Stimulated activated CD8-positive, alpha-beta memory T cell treated with anti-CD3 and anti-CD28 coated beads, Interleukin-4, amount 100 ng/mL, for 4 hours (primary cell): ENCODE data around the gene SIRPA.

Experiments
- DNase-seq, 2 donors: peaks; one replicate each; pipeline ENCODE4 v3.0.0-alpha.2; 2020; ENCODE audit warnings: low read depth in 2 of 2, low spot score in 1 of 2

The SIRPA gene

GRCh38 chr20:1887756-1888155 is 7.5 kb upstream of the SIRPA start:
- no peak for DNase-seq

DNA sequence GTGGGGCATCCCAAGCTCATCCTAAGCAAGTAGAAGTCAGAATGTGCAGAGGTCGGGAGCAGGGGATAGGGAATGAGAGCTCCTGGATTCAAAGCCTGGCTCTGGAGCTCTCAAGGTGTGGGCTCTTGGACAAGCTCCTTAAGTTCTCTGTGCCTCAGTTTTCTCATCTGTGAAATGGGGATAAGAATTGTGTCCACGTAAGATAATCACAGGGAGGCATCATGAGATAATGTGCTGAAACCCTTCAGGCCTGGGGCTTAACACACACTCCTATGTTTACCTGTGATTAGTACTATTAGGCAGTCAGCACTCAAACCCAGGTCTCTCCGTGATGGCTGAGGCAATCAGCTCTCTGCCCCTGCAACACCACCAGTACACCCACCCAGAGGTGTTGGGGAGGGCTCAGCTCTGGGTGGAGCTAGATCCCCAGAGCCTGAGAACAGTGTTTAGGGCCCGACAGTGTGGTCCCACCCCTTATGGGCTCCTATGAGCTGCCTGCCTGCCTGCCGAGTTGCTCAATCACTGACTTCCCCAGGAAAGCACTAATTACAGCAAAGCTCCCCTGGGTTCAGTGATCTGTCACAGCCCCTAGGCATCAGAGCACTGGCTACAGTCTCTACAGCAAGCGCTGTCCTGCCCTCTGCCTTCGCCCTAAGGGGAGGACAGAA is 6.3 kb upstream of the SIRPA start:
- DNase-seq = no peak

- DNase-seq = no peak
These were observed 4.5 kb upstream of the SIRPA start for GRCh38 chr20:1890469-1891262.

DNA sequence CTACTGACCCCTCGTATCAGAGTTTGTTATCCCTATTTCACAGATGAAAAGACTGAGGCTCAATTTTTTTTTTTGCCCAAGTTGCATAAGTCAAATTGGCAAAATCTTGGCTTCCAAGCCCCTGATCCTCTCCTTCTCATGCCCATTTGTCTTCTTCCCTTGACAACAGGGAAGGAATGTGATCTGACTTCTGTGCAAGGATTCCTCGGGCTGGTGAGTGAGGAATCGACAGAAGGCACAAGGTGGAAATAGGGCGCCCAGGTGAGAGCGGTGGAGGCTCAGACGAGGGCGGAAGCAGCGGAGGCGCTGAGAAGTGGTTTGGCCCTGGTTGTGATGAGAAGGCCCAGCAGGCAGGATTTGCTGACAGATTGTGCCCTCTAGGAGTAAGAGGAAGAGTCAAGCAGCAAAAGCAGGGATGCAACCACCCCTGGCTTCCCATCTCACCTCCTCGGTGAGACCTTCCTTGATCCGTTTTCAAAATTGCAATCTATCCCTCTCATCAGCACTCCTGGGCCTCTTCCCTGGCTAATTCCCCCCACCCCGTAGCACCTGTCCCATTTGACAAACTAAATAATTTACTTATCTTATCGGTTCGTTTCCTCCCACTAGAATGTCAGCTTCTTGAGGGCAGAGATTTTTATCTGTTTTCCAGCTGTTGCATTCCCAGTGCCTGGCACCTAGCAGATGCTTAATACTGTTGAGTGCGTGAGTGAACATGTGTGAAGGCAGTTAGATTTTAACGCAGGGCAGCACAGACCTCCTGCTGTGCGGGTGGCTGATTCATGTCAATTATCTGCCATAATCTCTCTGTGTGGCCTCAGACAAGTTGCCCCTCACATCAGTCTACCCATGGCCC is 3.7 kb upstream of the SIRPA start:
- no peak for DNase-seq

- DNase-seq = no peak
These were observed 3.2 kb upstream of the SIRPA start for GRCh38 chr20:1892119-1892385.

DNA sequence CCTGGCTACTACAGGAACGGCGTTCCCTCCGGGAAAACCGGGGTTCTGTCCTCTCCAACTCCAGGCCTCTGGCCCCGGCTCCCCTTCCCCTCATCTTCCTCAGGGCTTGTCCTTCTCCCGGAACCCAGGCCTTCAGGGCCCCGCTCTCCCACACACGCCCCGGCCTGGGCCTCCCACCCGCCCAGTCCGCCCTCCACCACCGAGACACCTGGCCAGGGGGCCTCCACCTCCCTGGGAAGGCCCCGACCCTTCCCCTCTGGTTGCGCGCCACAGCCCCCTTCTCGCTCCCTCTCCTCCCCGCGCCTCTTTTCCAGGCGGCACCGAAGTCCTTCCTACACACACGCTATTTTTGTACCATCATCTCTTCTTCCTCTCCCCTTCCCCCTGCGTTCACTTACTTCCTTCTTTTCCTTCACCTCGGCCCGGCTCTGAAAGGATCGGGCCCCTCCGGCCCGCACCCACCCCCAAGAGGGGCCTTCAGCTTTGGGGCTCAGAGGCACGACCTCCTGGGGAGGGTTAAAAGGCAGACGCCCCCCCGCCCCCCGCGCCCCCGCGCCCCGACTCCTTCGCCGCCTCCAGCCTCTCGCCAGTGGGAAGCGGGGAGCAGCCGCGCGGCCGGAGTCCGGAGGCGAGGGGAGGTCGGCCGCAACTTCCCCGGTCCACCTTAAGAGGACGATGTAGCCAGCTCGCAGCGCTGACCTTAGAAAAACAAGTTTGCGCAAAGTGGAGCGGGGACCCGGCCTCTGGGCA is 1.3 kb upstream of the SIRPA start:
- DNase-seq = no peak

- no peak for DNase-seq
These were observed 696 bp upstream of the SIRPA start for GRCh38 chr20:1894471-1894950.

- DNase-seq = no peak
These were observed 672 bp downstream of the SIRPA start for GRCh38 chr20:1895674-1896483.

DNA sequence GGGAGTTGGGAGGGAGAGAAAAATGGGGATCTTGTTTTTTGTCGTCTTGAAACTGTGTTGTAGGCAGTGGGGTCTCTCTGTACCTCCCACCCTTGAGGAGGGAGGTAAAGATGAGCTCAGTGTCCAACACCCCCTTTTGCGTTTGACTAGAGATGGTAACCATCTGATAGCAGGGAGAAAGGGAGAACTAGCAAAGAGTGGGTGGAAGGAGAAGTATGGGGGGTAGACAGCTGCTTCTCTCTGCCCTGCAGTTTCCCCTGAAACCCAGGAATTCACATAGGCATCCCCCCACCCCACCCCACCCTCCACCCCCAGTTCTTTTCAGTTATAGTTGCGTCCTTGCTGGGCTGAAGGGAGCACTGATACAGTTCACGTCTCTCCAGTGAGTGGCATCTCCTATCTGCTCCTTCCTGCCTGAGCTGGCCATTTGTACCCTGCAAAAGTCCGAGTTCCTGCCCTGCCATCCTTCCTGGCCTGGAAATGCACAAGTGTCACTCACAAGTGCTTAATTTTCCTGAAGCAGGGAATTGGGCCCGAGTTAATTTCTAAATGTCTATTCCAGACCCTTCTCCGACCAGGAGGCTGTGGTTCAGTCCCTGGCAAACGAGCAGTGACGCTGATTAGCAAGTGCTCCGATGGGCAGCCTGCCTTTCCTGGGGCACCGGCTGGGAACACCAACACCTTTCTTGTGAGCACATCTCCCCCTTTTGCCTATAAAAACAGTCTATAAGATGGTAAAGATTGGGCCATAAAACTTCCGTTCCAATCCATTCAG is 1.5 kb downstream of the SIRPA start:
- no peak for DNase-seq

GRCh38 chr20:1897541-1897940 is 2.3 kb downstream of the SIRPA start:
- DNase-seq = no peak

DNA sequence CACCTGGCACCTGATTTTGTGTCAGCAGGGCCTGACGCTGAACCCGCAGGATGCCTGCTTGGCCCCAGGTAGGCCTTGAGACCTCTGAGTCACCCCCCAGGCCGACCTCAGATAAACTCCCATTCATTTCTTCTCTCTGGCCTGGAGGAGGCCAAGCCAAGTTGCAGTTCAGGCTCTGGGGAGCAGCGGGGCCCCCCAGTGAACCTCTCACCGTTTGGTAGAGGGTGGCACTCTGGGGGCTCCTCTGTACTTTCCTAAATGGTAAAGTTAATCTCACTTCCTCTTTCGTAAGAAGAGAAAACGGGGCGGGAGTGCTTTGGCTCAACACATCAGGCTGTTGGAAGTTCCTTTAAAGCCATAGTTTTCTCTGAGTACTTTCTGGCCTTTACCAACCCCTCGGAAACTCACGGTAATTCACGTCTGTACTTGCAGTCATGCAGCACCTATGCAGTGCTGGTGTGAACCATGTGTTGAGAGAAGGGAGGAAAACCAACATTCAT is 2.8 kb downstream of the SIRPA start:
- DNase-seq = no peak

GRCh38 chr20:1898482-1899240 is 3.5 kb downstream of the SIRPA start:
- no peak for DNase-seq

- no peak for DNase-seq
These were observed 4.0 kb downstream of the SIRPA start for GRCh38 chr20:1899241-1899525.

GRCh38 chr20:1900321-1900801 is 5.2 kb downstream of the SIRPA start:
- no peak for DNase-seq

DNA sequence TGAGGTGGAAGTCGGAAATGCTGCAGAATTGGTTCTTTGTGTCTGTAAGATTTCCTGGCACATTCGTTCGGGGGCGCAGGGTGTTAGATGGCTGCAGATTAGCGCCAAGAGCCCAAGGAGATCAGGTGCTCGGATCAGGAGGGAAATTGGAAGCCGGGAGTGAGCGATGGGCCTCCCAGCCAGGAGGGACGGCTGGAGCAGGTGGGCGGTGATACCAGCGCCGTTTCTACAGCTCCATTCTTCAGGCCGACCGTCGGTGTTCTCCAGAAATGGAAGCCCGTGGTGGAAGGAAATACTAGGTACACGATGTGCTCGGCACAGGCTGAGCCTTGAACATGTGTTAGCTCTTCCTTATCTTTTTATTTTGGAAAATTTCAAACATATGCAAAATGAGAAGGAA is 6.5 kb downstream of the SIRPA start:
- DNase-seq = no peak

DNA sequence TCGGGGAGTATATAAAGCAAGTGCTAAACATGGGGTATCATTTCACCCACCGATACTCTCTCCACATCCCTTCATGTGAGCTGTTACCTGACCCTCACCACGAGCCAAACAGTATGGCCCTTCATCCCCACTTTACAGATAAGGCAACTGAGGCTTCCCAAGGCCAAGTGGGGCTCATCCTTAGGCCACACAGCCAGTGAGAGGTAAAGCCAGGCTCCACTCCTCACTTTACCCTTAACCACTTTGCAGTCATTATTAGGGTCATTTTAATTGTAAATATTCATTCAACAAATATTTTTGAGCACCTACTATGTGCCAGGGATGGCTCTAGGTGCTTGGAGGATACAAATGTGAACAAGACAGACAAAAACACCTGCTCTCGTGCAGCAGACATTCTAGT is 7.0 kb downstream of the SIRPA start:
- DNase-seq = no peak

DNA sequence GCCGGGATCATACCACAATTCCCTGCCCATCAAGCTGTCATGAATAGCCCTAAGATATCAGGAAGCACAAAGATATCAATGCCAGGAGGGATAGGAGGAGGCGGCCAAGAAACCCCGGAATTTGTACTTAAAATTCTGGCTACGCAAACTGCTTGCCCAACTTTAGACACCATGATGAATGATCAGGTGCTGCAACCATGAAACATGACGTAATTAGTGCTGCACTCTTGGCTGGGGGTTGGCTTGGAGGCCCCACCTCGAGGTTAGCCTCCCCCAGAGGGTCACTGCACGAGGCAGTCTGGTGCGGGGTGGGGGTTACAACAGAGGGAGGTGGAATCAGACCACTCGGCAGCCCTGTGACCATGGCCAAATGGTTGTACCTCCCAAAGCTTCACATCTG is 8.9 kb downstream of the SIRPA start:
- no peak for DNase-seq

DNA sequence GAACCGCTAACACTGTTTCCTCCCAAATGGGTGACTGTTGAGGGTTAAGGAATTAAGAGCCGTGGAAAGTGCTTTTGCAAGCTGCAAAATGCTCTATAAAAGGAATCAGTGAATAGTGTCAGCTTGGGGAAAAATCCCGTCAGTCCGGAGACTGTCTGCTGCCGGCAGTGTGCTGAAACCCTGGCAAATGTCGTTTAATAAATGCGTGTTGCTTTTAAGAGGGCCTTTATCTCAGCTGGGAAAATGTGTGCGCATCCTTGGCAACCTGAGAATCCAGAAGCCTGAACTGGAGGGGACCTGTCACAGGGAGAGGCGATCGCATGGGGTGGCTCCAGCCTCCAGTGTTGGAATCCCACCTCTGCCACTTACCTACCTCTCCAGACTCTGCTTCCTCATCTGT is 9.8 kb downstream of the SIRPA start:
- DNase-seq = no peak

GRCh38 chr20:1905693-1906092 is 10.5 kb downstream of the SIRPA start:
- no peak for DNase-seq
